Activated CD4-positive, alpha-beta T cell treated with anti-CD3 and anti-CD28 coated beads, Interleukin-2, amount 10 ng/mL, durations not matched to agents 24 days and 14 days (primary cell): ENCODE data around the gene C11orf24. TPM values are rescaled to one million over a fixed set of nuclear protein-coding genes. Genes with fewer than 3 reads are reported as not detected.
A peak's percentile ranks its signal among the peaks of the same experiment; 100 is the strongest.

Experiments used
- DNase-seq: peaks from one replicate; pipeline ENCODE4 v3.0.0; 2022
- H3K27ac Mint-ChIP-seq: one replicate; pipeline ENCODE4 v1.8.0; 2022; ENCODE audit warnings: mild to moderate bottlenecking, mixed read lengths
- H3K27me3 Mint-ChIP-seq: one replicate; pipeline ENCODE4 v1.8.0; 2022; ENCODE audit warnings: mixed read lengths
- H3K36me3 Mint-ChIP-seq: one replicate; pipeline ENCODE4 v1.8.0; 2022; ENCODE audit warnings: low read depth, mild to moderate bottlenecking, mixed read lengths
- H3K4me1 Mint-ChIP-seq: one replicate; pipeline ENCODE4 v1.8.0; 2021; ENCODE audit warnings: mixed read lengths
- H3K4me3 Mint-ChIP-seq: one replicate; pipeline ENCODE4 v1.8.0; 2022; ENCODE audit warnings: mild to moderate bottlenecking, moderate library complexity, mixed read lengths
- H3K9me3 Mint-ChIP-seq: one replicate; pipeline ENCODE4 v1.8.0; 2021; ENCODE audit warnings: mixed read lengths
- intact Hi-C: fragments of 100-400 bp; cut with micrococcal nuclease; formaldehyde crosslinking; loops from one replicate; pipeline ENCODE4 v1.15.1; 2023
- total RNA-seq: library from RNA; stranded (reverse); gene quantifications from 2 replicates; pipeline ENCODE4 v1.2.3, GENCODE V29; 2022

Gene C11orf24
- 38.0 and 43.2 TPM in 2 replicates for total RNA-seq

- no peaks in the 10 kb centered on the region for H3K9me3 Mint-ChIP-seq
- intact Hi-C loops: loop anchor here (1.0 kb wide), 2 partner anchors 10 to 25 kb away; no protein-coding TSS in a partner anchor
- H3K27me3 Mint-ChIP-seq: no peaks in the 10 kb centered on the region
Observed at GRCh38 chr11:68271781-68272608, at the start of gene C11orf24. Gene C11orf24 (minus strand): TSS chr11:68271973. CDS start chr11:68263767, 8,206 bp downstream.

GRCh38 chr11:68317147-68317785 lies 45.5 kb upstream of the C11orf24 start:
- Mint-ChIP-seq H3K9me3 (no peaks in the 10 kb centered on the region), H3K27me3 (no peaks in the 10 kb centered on the region), H3K36me3 (no peaks in the 10 kb centered on the region), H3K4me3 (no peak overlapping the region), H3K4me1 (peaks cover 26% of the 10 kb centered on the region), H3K27ac (no peak overlapping the region)
- no peak for DNase-seq
- intact Hi-C loops: loop anchor here (10.0 kb wide), 1 partner anchor 68 kb away; no protein-coding TSS in a partner anchor

More at GRCh38 chr11:68271781-68272608, at the start of gene C11orf24:
- H3K4me1 Mint-ChIP-seq: peaks cover 26% of the 10 kb centered on the region
- DNase-seq: peak; percentile 98
- peak within 1 kb of the TSS; percentile 94 for H3K4me3 Mint-ChIP-seq
- peak within 1 kb of the TSS; percentile 92 for H3K27ac Mint-ChIP-seq
- peaks cover 3% of the 10 kb centered on the region for H3K36me3 Mint-ChIP-seq

GRCh38 chr11:68315171-68315920 lies 43.6 kb upstream of the C11orf24 start:
- no peak overlapping the region for H3K27ac Mint-ChIP-seq
- H3K36me3 Mint-ChIP-seq: no peaks in the 10 kb centered on the region
- H3K4me3 Mint-ChIP-seq: peak overlapping the region; percentile 93
- H3K9me3 Mint-ChIP-seq: no peaks in the 10 kb centered on the region
- intact Hi-C loops: loop anchor here (10.0 kb wide), 1 partner anchor 69 kb away; no protein-coding TSS in a partner anchor
- H3K27me3 Mint-ChIP-seq: peaks cover 2% of the 10 kb centered on the region
- DNase-seq: no peak
- H3K4me1 Mint-ChIP-seq: peaks cover 35% of the 10 kb centered on the region

- no peaks in the 10 kb centered on the region for H3K36me3 Mint-ChIP-seq
- intact Hi-C loops: loop anchor here (10.0 kb wide), 1 partner anchor 70 kb away; no protein-coding TSS in a partner anchor
- DNase-seq: no peak
- no peaks in the 10 kb centered on the region for H3K9me3 Mint-ChIP-seq
- peak overlapping the region; percentile 93 for H3K4me3 Mint-ChIP-seq
- no peak overlapping the region for H3K27ac Mint-ChIP-seq
- peaks cover 2% of the 10 kb centered on the region for H3K27me3 Mint-ChIP-seq
- H3K4me1 Mint-ChIP-seq: peaks cover 38% of the 10 kb centered on the region
Observed at GRCh38 chr11:68314203-68315170, 42.7 kb upstream of the C11orf24 start.

GRCh38 chr11:68313574-68314202 lies 41.9 kb upstream of the C11orf24 start:
- H3K9me3 Mint-ChIP-seq: no peaks in the 10 kb centered on the region
- peak overlapping the region; percentile 93 for H3K4me3 Mint-ChIP-seq
- peaks cover 37% of the 10 kb centered on the region for H3K4me1 Mint-ChIP-seq
- no peak for DNase-seq
- peak overlapping the region; percentile 83 for H3K27ac Mint-ChIP-seq
- intact Hi-C loops: loop anchor here (10.0 kb wide), 1 partner anchor 71 kb away; no protein-coding TSS in a partner anchor
- no peaks in the 10 kb centered on the region for H3K36me3 Mint-ChIP-seq
- H3K27me3 Mint-ChIP-seq: peaks cover 2% of the 10 kb centered on the region

- no peaks in the 10 kb centered on the region for H3K9me3 Mint-ChIP-seq
- peak overlapping the region; percentile 83 for H3K27ac Mint-ChIP-seq
- H3K27me3 Mint-ChIP-seq: peaks cover 2% of the 10 kb centered on the region
- H3K4me3 Mint-ChIP-seq: peak overlapping the region; percentile 93
- DNase-seq: peak; percentile 72
- H3K4me1 Mint-ChIP-seq: peaks cover 37% of the 10 kb centered on the region
- no peaks in the 10 kb centered on the region for H3K36me3 Mint-ChIP-seq
- intact Hi-C loops: loop anchor here (1.0 to 10.0 kb wide), 2 partner anchors 27 to 72 kb away; no protein-coding TSS in a partner anchor
Observed at GRCh38 chr11:68312780-68313573, 41.2 kb upstream of the C11orf24 start.

GRCh38 chr11:68312117-68312779 lies 40.5 kb upstream of the C11orf24 start, which contains the start of gene LRP5:
Gene LRP5 (plus strand): TSS chr11:68312591. CDS start chr11:68312715, 124 bp downstream.
- Mint-ChIP-seq H3K4me3 (peak within 1 kb of the TSS; percentile 93), H3K4me1 (peaks cover 37% of the 10 kb centered on the region), H3K27ac (peak within 1 kb of the TSS; percentile 83), H3K27me3 (peaks cover 2% of the 10 kb centered on the region), H3K9me3 (no peaks in the 10 kb centered on the region), H3K36me3 (no peaks in the 10 kb centered on the region)
- DNase-seq: peak; percentile 73
- intact Hi-C loops: loop anchor here (1.0 to 10.0 kb wide), 2 partner anchors 28 to 73 kb away; no protein-coding TSS in a partner anchor

- peak overlapping the region; percentile 61 for H3K27ac Mint-ChIP-seq
- intact Hi-C loops: loop anchor here (1.0 to 10.0 kb wide), 2 partner anchors 29 to 73 kb away; no protein-coding TSS in a partner anchor
Observed at GRCh38 chr11:68311160-68312116, 39.7 kb upstream of the C11orf24 start.

GRCh38 chr11:68309621-68310185 lies 37.9 kb upstream of the C11orf24 start:
- peak overlapping the region; percentile 2 for H3K27ac Mint-ChIP-seq
- H3K36me3 Mint-ChIP-seq: no peaks in the 10 kb centered on the region
- no peaks in the 10 kb centered on the region for H3K9me3 Mint-ChIP-seq
- H3K4me1 Mint-ChIP-seq: peaks cover 32% of the 10 kb centered on the region
- H3K4me3 Mint-ChIP-seq: no peak overlapping the region
- intact Hi-C loops: loop anchor here (10.0 kb wide), 1 partner anchor 75 kb away; no protein-coding TSS in a partner anchor
- peaks cover 2% of the 10 kb centered on the region for H3K27me3 Mint-ChIP-seq
- DNase-seq: no peak

More at GRCh38 chr11:68311160-68312116, 39.7 kb upstream of the C11orf24 start:
- no peaks in the 10 kb centered on the region for H3K36me3 Mint-ChIP-seq
- no peaks in the 10 kb centered on the region for H3K9me3 Mint-ChIP-seq
- H3K4me3 Mint-ChIP-seq: peak overlapping the region; percentile 65
- peaks cover 2% of the 10 kb centered on the region for H3K27me3 Mint-ChIP-seq
- H3K4me1 Mint-ChIP-seq: peaks cover 37% of the 10 kb centered on the region
- no peak for DNase-seq

- no peak overlapping the region for H3K4me3 Mint-ChIP-seq
- intact Hi-C loops: no loop called here
- no peak for DNase-seq
- H3K4me1 Mint-ChIP-seq: peaks cover 17% of the 10 kb centered on the region
- no peaks in the 10 kb centered on the region for H3K36me3 Mint-ChIP-seq
- no peak overlapping the region for H3K27ac Mint-ChIP-seq
- H3K9me3 Mint-ChIP-seq: no peaks in the 10 kb centered on the region
- H3K27me3 Mint-ChIP-seq: peaks cover 2% of the 10 kb centered on the region
Observed at GRCh38 chr11:68308068-68308467, 36.3 kb upstream of the C11orf24 start.
